Activated T-helper 1 cell treated with anti-CD3 and anti-CD28 coated beads, Interleukin-12 subunit alpha, Interleukin-12 subunit beta, Interleukin-2, Interleukin-4 antibody, amounts not matched to agents 30 ng/mL and 10 ng/mL and 1 ng/mL, durations not matched to agents 14 hours and 24 hours and 36 hours (primary cell): ENCODE data around the gene RBM10. TPM values are rescaled to one million over a fixed set of nuclear protein-coding genes. Genes with fewer than 3 reads are reported as not detected.

Experiments
- DNase-seq: peaks from one replicate; pipeline ENCODE4 v3.0.0; 2021; ENCODE audit warnings: low spot score
- H3K27ac Mint-ChIP-seq: one replicate; pipeline ENCODE4 v1.8.0; 2021; ENCODE audit warnings: mild to moderate bottlenecking, mixed read lengths
- H3K27me3 Mint-ChIP-seq: one replicate; pipeline ENCODE4 v1.8.0; 2022; ENCODE audit warnings: mild to moderate bottlenecking, moderate library complexity, mixed read lengths; ENCODE audit not compliant: insufficient read depth
- H3K36me3 Mint-ChIP-seq: one replicate; pipeline ENCODE4 v1.8.0; 2021; ENCODE audit warnings: low read depth, mixed read lengths
- H3K4me1 Mint-ChIP-seq: one replicate; pipeline ENCODE4 v1.8.0; 2021; ENCODE audit warnings: low read depth, mixed read lengths
- H3K4me3 Mint-ChIP-seq: one replicate; pipeline ENCODE4 v1.8.0; 2021; ENCODE audit warnings: mild to moderate bottlenecking, moderate library complexity, mixed read lengths
- H3K9me3 Mint-ChIP-seq: one replicate; pipeline ENCODE4 v1.8.0; 2021; ENCODE audit warnings: mixed read lengths
- intact Hi-C: fragments of 100-400 bp; cut with micrococcal nuclease; formaldehyde crosslinking; loops from one replicate; pipeline ENCODE4 v1.15.1; 2024
- total RNA-seq: library from RNA; stranded (reverse); gene quantifications from 2 replicates; pipeline ENCODE4 v1.2.3, GENCODE V29; 2022

RBM10 gene
- total RNA-seq, 1 donor from 2014 or later = 64.1 TPM

GRCh38 chrX:47199286-47199685 is 54.3 kb downstream of the RBM10 start:
- no peaks in the 10 kb centered on the region for H3K9me3 Mint-ChIP-seq
- intact Hi-C loops = loop anchor here (10.0 kb wide), 2 partner anchors 636 to 826 kb away; partner anchors contain the start of gene ZNF81
- peaks cover 47% of the 10 kb centered on the region for H3K36me3 Mint-ChIP-seq
- H3K27me3 Mint-ChIP-seq = no peaks in the 10 kb centered on the region
- H3K4me1 Mint-ChIP-seq = peaks cover 36% of the 10 kb centered on the region
- no peak overlapping the region for H3K4me3 Mint-ChIP-seq
- DNase-seq = no peak
- no peak overlapping the region for H3K27ac Mint-ChIP-seq

GRCh38 chrX:47200385-47201150 is 55.5 kb downstream of the RBM10 start:
- no peak for DNase-seq
- H3K9me3 Mint-ChIP-seq = no peaks in the 10 kb centered on the region
- peaks cover 23% of the 10 kb centered on the region for H3K4me1 Mint-ChIP-seq
- peak overlapping the region; percentile 48 for H3K27ac Mint-ChIP-seq
- no peaks in the 10 kb centered on the region for H3K27me3 Mint-ChIP-seq
- peaks cover 45% of the 10 kb centered on the region for H3K36me3 Mint-ChIP-seq
- intact Hi-C loops = no loop called here
- no peak overlapping the region for H3K4me3 Mint-ChIP-seq

- Mint-ChIP-seq H3K4me1 (peaks cover 15% of the 10 kb centered on the region), H3K9me3 (no peaks in the 10 kb centered on the region), H3K27me3 (no peaks in the 10 kb centered on the region), H3K36me3 (peaks cover 36% of the 10 kb centered on the region), H3K27ac (peak overlapping the region; percentile 48), H3K4me3 (no peak overlapping the region)
- no peak for DNase-seq
- intact Hi-C loops = no loop called here
These were observed 56.4 kb downstream of the RBM10 start for GRCh38 chrX:47201345-47201944.

GRCh38 chrX:47202316-47202715 is 57.3 kb downstream of the RBM10 start:
- Mint-ChIP-seq H3K27ac (no peak overlapping the region), H3K36me3 (peaks cover 41% of the 10 kb centered on the region), H3K4me1 (peaks cover 6% of the 10 kb centered on the region), H3K9me3 (no peaks in the 10 kb centered on the region), H3K4me3 (no peak overlapping the region), H3K27me3 (no peaks in the 10 kb centered on the region)
- no peak for DNase-seq
- intact Hi-C loops = no loop called here

GRCh38 chrX:47202877-47203276 is 57.9 kb downstream of the RBM10 start:
- no peaks in the 10 kb centered on the region for H3K27me3 Mint-ChIP-seq
- intact Hi-C loops = no loop called here
- no peaks in the 10 kb centered on the region for H3K9me3 Mint-ChIP-seq
- H3K27ac Mint-ChIP-seq = no peak overlapping the region
- H3K4me3 Mint-ChIP-seq = no peak overlapping the region
- no peak for DNase-seq
- peaks cover 42% of the 10 kb centered on the region for H3K36me3 Mint-ChIP-seq
- H3K4me1 Mint-ChIP-seq = peaks cover under 1% of the 10 kb centered on the region

- Mint-ChIP-seq H3K4me1 (no peaks in the 10 kb centered on the region), H3K4me3 (no peak overlapping the region), H3K27ac (no peak overlapping the region), H3K27me3 (no peaks in the 10 kb centered on the region), H3K9me3 (no peaks in the 10 kb centered on the region), H3K36me3 (peaks cover 34% of the 10 kb centered on the region)
- no peak for DNase-seq
- intact Hi-C loops = no loop called here
These were observed 59.9 kb downstream of the RBM10 start for GRCh38 chrX:47204970-47205369.

- intact Hi-C loops = no loop called here
- Mint-ChIP-seq H3K27me3 (no peaks in the 10 kb centered on the region), H3K9me3 (no peaks in the 10 kb centered on the region), H3K4me3 (no peak overlapping the region), H3K36me3 (peaks cover 28% of the 10 kb centered on the region), H3K27ac (no peak overlapping the region), H3K4me1 (no peaks in the 10 kb centered on the region)
- DNase-seq = no peak
These were observed 61.3 kb downstream of the RBM10 start for GRCh38 chrX:47206316-47206715.

- no peaks in the 10 kb centered on the region for H3K27me3 Mint-ChIP-seq
- no peak for DNase-seq
- intact Hi-C loops = no loop called here
- no peak overlapping the region for H3K27ac Mint-ChIP-seq
- H3K4me3 Mint-ChIP-seq = no peak overlapping the region
- H3K36me3 Mint-ChIP-seq = peaks cover 38% of the 10 kb centered on the region
- no peaks in the 10 kb centered on the region for H3K9me3 Mint-ChIP-seq
- no peaks in the 10 kb centered on the region for H3K4me1 Mint-ChIP-seq
These were observed 63.1 kb downstream of the RBM10 start for GRCh38 chrX:47208108-47208507.

GRCh38 chrX:47209508-47210238 is 64.7 kb downstream of the RBM10 start:
- Mint-ChIP-seq H3K4me1 (no peaks in the 10 kb centered on the region), H3K36me3 (peaks cover 44% of the 10 kb centered on the region), H3K9me3 (no peaks in the 10 kb centered on the region), H3K4me3 (no peak overlapping the region), H3K27me3 (no peaks in the 10 kb centered on the region), H3K27ac (no peak overlapping the region)
- no peak for DNase-seq
- intact Hi-C loops = no loop called here

- DNase-seq = no peak
- H3K27me3 Mint-ChIP-seq = no peaks in the 10 kb centered on the region
- H3K4me3 Mint-ChIP-seq = no peak overlapping the region
- intact Hi-C loops = no loop called here
- H3K4me1 Mint-ChIP-seq = peaks cover 2% of the 10 kb centered on the region
- H3K27ac Mint-ChIP-seq = no peak overlapping the region
- H3K9me3 Mint-ChIP-seq = no peaks in the 10 kb centered on the region
- peaks cover 44% of the 10 kb centered on the region for H3K36me3 Mint-ChIP-seq
These were observed 65.8 kb downstream of the RBM10 start for GRCh38 chrX:47210661-47211425.

GRCh38 chrX:47212381-47213293 is 67.6 kb downstream of the RBM10 start:
- Mint-ChIP-seq H3K4me1 (peaks cover 19% of the 10 kb centered on the region), H3K27me3 (no peaks in the 10 kb centered on the region), H3K27ac (peak overlapping the region; percentile 61), H3K36me3 (peaks cover 42% of the 10 kb centered on the region), H3K4me3 (no peak overlapping the region), H3K9me3 (no peaks in the 10 kb centered on the region)
- DNase-seq = no peak
- intact Hi-C loops = no loop called here
